GM21367 (cell line): ENCODE results near the gene ADAMTS17.
A peak's percentile ranks its signal among the peaks of the same experiment; 100 is the strongest.

Experiments
- ATAC-seq: cut with Tn5 transposase; IDR thresholded peaks from one replicate; pipeline ENCODE4 v1.9.1; 2021; ENCODE audit not compliant: unreplicated experiment

The ADAMTS17 gene, protein sequence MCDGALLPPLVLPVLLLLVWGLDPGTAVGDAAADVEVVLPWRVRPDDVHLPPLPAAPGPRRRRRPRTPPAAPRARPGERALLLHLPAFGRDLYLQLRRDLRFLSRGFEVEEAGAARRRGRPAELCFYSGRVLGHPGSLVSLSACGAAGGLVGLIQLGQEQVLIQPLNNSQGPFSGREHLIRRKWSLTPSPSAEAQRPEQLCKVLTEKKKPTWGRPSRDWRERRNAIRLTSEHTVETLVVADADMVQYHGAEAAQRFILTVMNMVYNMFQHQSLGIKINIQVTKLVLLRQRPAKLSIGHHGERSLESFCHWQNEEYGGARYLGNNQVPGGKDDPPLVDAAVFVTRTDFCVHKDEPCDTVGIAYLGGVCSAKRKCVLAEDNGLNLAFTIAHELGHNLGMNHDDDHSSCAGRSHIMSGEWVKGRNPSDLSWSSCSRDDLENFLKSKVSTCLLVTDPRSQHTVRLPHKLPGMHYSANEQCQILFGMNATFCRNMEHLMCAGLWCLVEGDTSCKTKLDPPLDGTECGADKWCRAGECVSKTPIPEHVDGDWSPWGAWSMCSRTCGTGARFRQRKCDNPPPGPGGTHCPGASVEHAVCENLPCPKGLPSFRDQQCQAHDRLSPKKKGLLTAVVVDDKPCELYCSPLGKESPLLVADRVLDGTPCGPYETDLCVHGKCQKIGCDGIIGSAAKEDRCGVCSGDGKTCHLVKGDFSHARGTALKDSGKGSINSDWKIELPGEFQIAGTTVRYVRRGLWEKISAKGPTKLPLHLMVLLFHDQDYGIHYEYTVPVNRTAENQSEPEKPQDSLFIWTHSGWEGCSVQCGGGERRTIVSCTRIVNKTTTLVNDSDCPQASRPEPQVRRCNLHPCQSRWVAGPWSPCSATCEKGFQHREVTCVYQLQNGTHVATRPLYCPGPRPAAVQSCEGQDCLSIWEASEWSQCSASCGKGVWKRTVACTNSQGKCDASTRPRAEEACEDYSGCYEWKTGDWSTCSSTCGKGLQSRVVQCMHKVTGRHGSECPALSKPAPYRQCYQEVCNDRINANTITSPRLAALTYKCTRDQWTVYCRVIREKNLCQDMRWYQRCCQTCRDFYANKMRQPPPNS

DNA sequence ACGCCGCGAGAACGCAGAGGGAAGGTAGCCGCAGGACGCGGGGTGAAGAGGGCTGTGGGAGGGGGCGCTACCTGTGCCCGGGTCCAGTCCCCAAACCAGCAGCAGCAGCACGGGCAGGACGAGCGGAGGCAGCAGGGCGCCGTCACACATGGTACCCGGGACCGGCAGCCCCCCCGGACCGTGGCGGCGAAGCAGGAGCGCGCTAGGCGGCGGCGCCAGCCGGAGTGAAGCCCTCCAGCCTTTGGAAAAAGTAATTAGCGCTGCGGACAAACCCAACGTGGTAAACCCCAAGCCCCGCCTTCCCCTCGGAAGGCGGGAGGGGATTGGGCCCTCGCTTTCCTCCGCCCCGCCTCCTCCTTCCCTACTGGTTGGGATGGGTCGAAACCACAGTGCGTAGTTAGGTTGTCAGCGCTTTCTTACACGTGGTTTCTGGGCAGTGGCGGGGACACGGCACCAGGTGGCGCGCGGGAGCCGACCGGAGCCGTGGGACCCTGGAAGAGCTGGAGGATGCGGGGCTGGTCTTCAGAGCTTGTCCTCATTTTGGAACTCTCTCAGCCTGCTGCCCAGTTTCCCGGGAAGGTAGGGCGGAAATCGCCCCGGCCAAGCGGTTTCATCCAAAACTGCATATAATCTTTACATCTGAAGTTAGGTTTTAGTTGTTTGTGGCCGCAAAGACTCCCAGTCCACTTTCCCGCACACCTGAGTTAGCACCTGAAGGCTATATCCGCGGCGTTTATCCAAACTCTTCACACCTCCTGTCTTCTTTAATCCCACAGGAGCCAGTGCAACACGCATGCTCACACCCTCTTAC is at the start of gene ADAMTS17:
Gene ADAMTS17 (minus strand): TSS at position 226 of the 811 bp plus-strand sequence. CDS start 76 bp downstream, at position 150.
- ATAC-seq: peak; percentile 95

DNA sequence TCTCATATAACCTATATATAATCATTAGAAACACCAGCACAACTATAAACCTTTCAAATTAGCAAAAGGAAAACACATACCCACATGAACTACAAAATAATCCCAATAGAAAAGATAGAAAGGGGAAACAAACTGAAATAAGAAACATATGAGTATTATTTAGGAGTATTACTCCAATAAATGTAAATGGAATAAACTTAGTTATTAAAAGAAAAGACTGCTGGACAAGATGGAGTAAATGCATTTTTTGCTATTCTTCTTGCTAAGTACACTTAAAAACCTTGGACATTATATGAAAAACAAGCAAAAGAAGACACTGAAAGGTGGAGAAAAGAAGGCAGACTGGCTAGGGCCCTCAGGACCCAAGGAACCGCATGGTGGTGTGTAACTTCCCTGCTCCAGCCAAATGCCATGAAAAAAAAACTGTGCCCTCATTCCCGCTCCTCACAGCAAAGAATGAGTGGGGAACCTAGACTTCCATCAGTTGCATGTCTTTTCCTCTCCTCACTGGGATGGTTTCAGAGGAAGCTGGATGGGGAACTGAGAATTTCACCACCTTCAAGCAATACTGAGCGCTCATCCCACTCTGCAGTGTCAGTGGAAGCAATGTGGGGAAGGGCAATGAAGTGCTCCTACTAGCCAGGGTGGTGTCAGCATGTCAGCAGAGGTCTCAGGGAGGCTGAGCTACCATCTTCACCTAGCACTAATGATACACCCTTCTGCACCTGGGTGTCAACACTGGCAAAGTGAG is 43.7 kb upstream of the ADAMTS17 start:
- ATAC-seq: no peak

DNA sequence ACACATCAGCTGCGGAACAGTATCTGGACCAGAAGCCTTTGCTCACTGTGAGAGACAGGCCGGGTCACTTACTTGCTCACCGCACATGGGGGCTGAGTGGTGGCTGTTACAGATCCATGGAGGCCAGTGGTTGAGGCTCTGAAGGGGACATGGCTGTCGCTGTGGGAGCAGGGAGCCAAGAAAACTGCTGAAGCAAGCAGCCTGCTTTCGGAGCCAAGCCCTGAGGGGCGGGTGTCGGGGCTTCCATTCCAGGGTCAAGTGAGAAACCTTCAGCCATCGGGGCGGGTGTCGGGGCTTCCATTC is 42.3 kb upstream of the ADAMTS17 start:
- ATAC-seq: no peak

DNA sequence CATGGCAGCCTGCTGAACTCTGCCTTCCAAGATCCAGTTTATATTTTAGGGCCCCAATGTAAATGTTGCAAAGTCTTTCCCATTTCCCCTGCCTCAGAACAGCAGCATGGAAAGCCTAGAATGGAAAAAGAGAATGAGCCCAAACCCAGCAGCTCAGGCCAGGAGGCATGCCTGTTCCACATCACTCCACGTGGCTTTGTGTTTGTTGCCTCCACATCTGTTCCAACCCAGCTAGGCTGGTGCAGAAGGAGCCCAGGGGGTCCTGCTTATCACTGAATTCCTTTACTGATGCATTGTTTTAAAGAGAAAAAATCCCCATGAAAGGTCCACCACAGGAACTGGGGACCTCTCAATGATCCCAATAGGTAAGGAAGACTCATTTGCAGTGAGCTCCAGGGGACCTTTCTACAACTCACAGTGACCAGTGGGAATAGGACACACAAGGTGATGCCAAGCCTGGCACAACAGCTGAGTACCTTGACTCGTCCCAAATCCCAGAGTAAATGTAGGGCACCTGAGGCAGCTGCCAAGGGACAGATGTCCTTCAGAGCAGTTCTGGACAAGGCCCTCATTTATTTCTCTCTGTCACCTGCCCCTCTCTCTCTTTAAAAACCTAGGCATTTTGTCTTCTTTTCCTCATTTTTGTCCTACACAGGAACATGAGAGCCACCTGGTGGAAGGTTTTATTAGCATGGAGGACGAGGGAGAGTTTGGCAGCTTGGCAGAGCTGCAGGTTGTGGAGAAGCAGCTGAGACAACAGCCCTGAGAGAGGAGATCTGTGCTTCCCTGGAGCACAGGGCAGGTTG is 41.7 kb upstream of the ADAMTS17 start:
- ATAC-seq: no peak

DNA sequence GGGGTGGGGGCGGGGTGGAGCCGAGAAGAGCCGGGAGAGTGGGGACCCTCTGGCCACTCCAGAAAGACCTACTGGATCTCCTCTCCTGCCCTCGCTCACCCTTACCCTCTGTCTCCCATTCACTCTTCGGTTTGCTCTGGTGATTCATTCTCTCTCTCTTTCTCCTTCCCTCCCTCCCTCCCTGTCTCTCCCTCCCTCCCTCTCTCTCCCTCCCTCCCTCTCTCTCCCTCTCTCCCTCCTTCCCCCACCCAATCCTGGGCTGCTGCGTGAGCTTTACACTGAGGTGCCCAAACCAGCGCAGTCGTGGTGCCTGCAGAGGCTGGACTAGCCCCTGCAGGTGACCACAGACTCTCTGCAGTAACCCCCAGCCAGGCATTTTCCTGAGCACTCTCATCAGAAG is 32.2 kb upstream of the ADAMTS17 start:
- ATAC-seq: no peak

DNA sequence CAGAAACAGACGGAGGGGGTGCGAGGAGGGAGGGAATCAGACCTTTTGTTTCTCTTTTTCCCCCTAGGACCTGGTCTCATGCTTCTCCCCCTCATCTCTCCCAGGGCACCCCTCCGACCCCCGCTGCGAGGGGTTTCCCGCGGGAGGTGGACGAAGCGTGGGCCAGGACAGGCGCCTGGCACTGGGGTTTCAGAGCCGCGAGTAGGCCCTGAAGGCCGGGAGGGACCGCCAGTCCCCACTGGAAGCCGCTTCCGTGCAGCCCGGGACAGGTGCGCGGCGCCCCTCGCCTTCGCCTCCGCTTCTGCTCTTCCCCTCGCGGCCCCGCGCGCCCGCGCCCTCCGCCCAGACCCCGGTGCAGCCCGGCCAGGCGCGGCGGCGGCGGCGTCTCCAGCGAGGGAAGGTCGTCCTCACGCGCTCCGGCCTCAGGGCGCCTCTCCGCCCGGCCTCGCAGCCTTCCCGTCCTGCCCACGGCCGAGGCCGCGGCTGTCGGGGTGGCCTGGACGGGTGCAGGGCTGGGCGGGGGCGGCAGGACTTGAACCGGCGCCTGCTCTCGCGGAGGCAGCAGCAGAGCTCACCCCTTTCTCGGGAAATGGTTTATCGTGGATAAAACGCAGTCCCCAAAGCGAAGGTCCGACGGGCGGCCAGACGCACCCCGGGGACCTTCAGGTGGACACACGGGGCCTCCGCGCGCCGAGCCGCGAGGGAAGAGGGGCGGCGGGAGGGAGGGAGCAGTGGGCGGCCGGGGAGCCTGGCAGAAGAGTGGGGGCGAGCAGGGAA is 31.5 kb upstream of the ADAMTS17 start:
- ATAC-seq: no peak

DNA sequence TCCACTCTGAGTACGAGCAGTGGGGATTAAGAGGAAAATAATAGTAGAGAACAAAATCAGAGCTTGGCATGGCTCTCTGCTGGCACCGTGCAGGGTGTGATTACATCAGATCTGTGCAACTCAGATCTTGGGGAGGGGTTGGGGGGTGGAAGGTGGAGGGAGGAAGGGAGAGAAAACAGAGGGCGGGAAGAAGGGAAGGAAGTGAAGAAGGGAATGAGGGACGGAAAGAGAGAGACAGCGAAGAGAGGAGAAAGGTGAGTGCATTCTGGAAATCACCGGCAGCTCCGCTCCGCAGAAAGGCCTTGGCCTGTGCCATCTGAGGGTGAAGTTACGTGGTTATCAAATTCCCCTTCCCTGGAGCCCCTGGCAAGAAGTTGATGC is 31.0 kb upstream of the ADAMTS17 start:
- ATAC-seq: no peak

DNA sequence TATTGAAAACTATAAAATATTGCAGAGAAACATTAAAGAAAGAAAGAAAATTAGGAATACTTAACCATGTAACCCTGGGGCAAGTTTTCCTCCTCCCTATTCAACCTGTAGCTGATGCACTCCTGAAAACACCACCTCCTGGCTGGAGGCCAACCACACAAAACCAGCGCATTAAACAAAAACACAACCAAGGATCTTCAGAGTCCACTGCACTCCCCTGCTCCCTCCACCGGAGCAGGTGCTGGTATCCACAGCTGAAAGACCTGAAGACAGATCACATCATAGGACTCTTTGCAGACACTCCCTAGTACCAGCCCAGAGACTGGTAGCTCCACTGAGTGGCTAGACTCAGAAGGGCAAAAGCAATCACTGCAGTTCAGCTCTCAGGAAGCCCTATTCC is 13.6 kb upstream of the ADAMTS17 start:
- ATAC-seq: no peak

DNA sequence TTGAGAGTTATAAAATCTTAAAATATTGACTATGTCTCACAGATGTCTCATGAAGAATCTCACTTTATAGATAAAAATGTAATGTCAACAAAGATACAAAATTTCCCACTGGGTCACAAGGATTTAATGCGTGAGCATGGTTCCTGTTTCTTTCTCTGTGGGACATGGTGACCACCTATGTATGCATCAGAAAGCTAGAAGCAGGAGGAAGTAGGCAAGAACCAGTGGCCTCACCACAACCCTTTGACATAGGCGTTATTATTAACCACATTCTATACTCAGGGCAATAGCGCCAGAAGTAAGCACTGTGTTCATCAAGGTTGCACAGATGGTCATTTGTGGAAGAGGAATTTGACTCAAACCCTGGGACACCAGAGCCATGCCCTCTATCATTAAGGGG is 11.7 kb upstream of the ADAMTS17 start:
- no peak for ATAC-seq

DNA sequence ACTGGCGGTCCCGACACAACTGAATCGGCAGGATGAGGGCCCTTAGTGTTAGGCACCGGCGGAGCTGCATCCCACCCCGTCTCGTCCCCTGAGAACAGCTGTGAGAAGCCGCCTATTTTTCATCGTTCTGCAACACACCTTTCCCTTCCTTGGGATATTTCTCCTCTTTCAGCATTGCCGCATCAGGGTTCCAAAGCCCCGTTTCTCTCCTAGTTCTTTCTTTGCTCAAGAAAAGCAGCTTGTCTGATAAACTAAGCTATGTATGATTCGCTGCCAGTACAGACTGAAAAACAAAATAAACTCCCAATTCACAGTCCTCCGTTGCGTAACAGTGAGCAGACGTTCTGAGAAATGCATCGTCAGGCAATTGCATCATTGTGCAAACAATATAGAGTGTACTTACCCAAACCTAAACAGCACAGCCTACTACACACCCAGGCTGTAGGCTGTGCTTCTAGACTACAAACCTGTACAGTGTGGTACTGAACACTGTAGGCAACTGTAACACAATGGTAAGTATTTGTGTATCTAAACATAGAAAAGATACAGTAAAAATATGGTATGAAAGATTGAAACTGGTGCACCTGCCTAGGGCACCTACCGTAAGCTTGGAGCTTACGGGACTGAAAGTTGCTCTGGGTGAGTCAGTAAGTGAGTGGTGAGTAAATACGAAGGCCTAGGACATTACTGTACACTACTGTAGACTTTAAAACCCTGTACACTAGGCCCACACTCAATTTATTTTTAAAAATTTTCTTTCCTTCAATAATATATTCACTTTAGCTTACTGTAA is 8.9 kb upstream of the ADAMTS17 start:
- no peak for ATAC-seq

DNA sequence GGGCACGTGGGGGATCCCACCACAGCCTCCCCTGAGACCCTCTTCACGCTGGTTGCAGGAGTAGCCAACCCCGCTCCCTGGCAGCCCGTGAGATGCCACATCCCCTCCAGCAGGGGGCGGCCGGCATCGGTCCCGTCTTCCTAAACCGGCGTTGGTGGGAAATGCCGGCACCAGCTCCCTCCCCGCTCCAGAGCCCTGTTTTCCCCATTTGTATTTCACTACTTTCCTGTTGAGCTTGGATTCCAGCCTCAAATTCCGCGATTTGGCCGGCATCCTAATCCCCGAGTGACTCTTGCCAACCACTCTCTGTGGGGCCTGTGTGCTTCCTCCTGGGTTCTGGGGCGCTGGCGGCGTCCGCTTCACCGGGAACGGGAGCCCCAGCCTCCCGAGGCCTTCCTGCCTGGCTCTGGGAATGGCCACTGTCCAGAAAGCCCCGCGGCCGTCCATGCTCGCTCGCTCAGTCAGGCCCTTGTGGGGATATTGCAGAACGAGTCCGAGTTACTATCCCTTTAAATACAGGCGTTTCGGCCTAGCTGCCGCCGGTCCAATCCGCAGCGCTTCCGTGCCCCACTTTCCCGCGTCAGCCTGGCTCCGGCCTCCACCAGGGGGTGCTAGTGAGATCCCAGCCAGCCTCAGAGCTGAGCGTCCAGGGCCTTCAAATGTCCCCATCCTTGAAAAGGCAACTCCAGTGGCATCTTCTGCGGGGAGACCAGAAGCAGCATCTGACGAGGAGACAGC is 8.1 kb upstream of the ADAMTS17 start:
- peak; percentile 91 for ATAC-seq

DNA sequence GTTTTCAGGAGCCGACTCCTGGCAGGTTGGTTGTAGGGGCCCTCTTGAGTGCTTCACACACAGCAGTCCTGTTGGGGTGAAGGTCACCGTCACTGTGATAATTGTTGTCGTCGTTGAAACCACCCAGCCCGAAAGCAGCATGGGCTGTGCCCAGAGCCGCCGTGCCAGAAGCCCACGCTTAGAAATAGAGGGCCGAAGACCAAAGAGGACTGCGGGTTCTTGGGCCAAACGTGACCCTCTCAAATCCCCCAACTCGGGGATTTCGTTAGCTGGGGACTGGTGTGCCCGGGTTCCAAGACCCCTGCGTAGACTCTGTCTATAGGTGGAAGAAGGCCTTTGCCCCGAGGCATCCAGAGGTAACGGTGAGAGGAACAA is 7.5 kb upstream of the ADAMTS17 start:
- no peak for ATAC-seq

DNA sequence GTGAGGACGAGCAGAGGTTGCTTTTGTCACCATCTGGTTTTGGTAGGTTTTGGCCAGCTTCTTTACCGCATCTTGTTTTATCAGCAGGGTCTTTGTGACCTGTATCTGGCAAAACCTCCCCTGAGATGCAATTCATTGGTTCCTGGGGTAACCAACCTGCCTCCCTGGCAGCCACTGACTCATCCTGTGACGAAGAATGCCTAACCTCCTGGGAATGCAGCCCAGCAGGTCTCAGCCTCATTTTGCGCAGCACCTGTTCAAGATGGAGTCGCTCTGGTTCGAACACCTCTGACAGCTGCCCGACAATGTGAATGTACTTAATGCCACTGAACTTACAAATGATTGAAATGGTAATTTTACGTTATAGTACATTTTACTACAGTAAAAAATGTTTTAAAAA is 6.8 kb upstream of the ADAMTS17 start:
- no peak for ATAC-seq

DNA sequence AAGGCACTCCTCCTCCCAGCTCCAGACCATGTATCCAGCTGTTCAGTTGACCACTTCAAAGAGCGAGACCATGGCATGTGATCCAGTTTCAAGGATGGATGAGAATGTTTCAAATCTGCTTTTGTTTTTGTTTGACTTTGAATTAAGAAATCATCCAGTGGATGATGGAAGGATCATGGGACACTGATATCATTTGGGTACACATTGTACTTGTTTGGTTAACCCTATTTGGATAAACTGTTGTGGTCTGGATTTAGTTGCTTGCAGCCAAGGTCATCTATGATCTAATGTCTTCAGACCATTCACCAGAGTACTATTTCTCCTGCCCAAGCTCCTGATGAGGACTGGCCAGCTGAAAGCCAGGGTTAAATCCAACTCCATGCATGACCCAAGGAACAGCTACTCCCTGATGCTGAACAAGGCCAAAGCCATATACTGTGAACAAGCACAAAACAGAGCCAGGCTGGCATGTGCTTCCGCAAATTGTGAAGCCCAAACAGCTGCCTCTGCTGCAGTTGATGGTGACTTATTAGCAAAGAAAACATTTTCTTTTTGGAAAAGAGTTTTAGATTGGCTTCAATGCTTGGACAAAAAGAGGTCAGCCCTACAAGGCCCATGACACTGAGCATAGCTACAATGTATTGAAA is 5.2 kb upstream of the ADAMTS17 start:
- ATAC-seq: no peak

DNA sequence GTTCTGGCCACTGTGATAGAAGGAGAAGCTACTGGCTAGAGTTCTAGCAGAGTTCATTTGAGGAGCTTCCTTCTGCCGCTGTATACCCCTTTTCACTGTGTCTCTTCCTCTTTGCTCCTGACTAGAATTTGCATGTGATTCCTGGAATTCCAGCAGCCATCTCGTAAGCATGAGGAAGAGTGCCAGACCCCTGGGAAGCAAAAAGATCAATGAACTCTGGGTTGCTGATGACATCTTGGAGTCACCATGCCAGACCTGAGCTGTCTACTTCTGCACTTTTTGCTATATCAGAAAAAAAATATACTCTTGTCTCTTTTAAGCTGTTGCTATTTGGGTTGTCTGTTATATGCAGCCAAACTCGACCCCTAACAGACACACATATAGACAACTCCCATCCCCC is 3.7 kb upstream of the ADAMTS17 start:
- no peak for ATAC-seq

DNA sequence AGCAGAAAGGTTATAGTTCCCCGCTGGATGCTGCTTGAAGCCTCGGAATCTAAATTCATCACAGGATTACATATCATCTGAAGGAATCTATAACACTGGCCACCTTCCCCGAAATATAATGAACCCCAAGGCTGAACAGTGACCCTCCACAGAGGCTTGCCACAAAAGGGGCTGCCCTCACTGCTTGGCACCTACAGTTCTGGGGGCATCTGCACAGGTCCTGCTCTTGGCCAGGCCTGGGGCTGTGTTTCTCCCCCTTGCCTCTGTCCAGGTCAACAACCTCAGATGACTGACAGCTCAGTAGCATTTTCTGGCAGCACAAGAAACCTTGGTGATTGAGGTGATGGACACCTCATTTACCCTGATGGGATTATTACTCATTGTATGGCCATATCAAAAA is 1.5 kb upstream of the ADAMTS17 start:
- ATAC-seq: no peak

DNA sequence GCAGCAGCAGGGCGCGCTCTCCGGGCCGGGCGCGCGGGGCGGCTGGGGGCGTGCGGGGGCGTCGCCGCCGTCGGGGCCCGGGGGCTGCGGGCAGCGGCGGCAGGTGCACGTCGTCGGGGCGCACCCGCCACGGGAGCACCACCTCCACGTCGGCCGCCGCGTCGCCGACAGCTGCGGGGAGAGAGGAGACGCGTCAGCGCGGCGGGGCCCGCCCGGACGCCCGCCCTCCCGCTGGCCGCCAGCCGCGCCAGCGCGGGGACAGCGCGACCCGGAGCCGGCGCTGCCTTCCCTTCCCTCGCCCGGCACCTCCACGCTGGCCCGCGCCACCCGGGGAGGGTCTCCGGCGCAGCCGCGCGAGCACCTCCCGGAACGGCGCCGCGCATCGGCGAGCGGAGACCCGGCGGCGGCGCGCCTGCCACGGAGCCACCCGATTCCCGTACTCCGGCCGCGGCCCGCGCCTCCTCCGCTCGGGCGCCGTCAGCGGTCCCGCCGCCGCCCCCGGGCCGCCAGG is 481 bp downstream of the ADAMTS17 start:
- ATAC-seq: no peak
